OCI-LY1 (cell line): Measurements from ENCODE around the gene LYRM2.

Experiments
- H2AFZ ChIP-seq: fragments of 200-600 bp; sonication (generic), shearing (Covaris generic); 2 replicates; pipeline ENCODE4 v1.6.0; 2014; ENCODE audit warnings: antibody characterized with exemption, mild to moderate bottlenecking, low read length
- H3F3A ChIP-seq: fragments of 200-600 bp; sonication (generic), shearing (Covaris generic); 2 replicates; pipeline ENCODE4 v1.6.0; 2014; ENCODE audit warnings: mild to moderate bottlenecking, antibody characterized with exemption, low read length, moderate library complexity; ENCODE audit not compliant: insufficient read depth
- H3K27ac ChIP-seq: fragments of 200-600 bp; sonication (generic); 2 replicates; pipeline ENCODE4 v1.5.1; 2014; ENCODE audit warnings: low read length, mixed run types, mild to moderate bottlenecking, low read depth; ENCODE audit not compliant: poor library complexity, severe bottlenecking
- H3K27me3 ChIP-seq: fragments of 200-600 bp; sonication (generic); 2 replicates; pipeline ENCODE4 v1.6.0; 2014; ENCODE audit warnings: antibody characterized with exemption, mild to moderate bottlenecking, low read length, moderate library complexity; ENCODE audit not compliant: insufficient read depth
- H3K36me3 ChIP-seq: fragments of 200-600 bp; sonication (generic); 2 replicates; pipeline ENCODE4 v1.6.1; 2014; ENCODE audit warnings: mild to moderate bottlenecking, antibody characterized with exemption, low read length, moderate library complexity, mixed read lengths; ENCODE audit not compliant: insufficient read depth
- H3K4me1 ChIP-seq: fragments of 200-600 bp; sonication (generic); 2 replicates; pipeline ENCODE4 v1.5.1; 2014; ENCODE audit warnings: mild to moderate bottlenecking, low read length, moderate library complexity; ENCODE audit not compliant: insufficient read depth, severe bottlenecking
- H3K4me2 ChIP-seq: fragments of 200-600 bp; sonication (generic), shearing (Covaris generic); 2 replicates; pipeline ENCODE4 v1.6.1; 2014; ENCODE audit warnings: low read length
- H3K4me3 ChIP-seq: fragments of 200-600 bp; sonication (generic); 2 replicates; pipeline ENCODE4 v1.5.1; 2014; ENCODE audit warnings: low read length, low read depth, mild to moderate bottlenecking, mixed read lengths; ENCODE audit not compliant: poor library complexity, severe bottlenecking
- H3K79me2 ChIP-seq: fragments of 200-600 bp; shearing (Covaris generic); 2 replicates; pipeline ENCODE4 v1.6.1; 2016; ENCODE audit warnings: mixed run types, low read length, mixed read lengths; ENCODE audit not compliant: insufficient read depth
- H3K9ac ChIP-seq: fragments of 200-600 bp; sonication (generic), shearing (Covaris generic); 2 replicates; pipeline ENCODE4 v1.6.1; 2014; ENCODE audit warnings: mild to moderate bottlenecking, low read length, mixed read lengths
- H3K9me2 ChIP-seq: fragments of 200-600 bp; sonication (generic), shearing (Covaris generic); 2 replicates; pipeline ENCODE4 v1.6.1; 2014; ENCODE audit warnings: low read depth, mild to moderate bottlenecking, low read length, mixed read lengths
- H3K9me3 ChIP-seq: fragments of 200-600 bp; shearing (Covaris generic); 2 replicates; pipeline ENCODE4 v1.6.1; 2014; ENCODE audit warnings: low read length, mixed read lengths
- H4K20me1 ChIP-seq: fragments of 200-600 bp; sonication (generic), shearing (Covaris generic); 2 replicates; pipeline ENCODE4 v1.6.0; 2016; ENCODE audit warnings: mild to moderate bottlenecking, low read length; ENCODE audit not compliant: insufficient read depth
- EZH2 ChIP-seq: fragments of 200-600 bp; sonication (generic), shearing (Covaris generic); IDR thresholded peaks from 2 replicates; pipeline ENCODE4 v1.8.0; 2017; ENCODE audit warnings: borderline replicate concordance, mixed run types, mild to moderate bottlenecking, antibody characterized with exemption, low read length, moderate library complexity, mixed read lengths
- TF ChIP-seq, protein P1 (sequence below): fragments of 200-600 bp; sonication (generic), shearing (Covaris generic); IDR thresholded peaks from 2 replicates; pipeline ENCODE4 v1.5.1; 2017; ENCODE audit warnings: mild to moderate bottlenecking, antibody characterized with exemption, low read length, moderate library complexity, mixed read lengths

LYRM2 gene

DNA sequence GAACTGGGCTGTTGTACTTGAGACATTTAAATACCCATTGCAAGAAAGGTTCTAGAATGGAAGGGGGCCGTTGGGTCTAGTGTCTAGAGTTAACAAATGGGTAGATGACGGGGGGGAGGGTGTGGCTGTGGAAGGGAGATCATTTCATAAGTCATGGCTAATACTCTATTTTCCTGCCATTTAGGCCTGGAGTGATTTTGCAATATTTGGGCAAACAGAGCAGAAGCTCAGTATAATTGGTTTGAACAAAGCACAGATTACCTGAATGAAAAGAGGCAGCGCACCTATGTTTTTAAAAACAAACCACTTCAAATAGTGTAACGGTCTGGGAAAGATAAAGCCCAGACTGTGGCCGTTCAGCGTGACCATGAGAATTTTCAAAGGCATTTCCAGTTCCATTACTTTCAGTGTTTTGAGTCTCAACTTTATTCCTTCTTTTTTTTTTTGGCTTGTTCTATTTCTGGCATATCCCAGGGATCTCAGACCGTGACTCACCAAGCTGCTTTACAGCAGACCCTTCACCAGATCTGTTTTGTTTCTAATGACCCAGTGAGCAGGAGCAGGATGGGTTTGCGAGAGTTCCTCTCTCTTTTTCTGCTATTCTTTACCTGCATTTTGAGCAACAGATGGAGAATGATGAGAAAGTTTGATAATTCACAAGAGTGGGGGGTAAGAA, 73.7 kb downstream of the LYRM2 start:
- Histone ChIP-seq H3K9ac (no peak overlapping the region), H3K79me2 (no peaks in the 10 kb centered on the region), H3K27me3 (0 out of 2 replicates have a peak, but pooled peaks cover 6% of the 10 kb centered on the region), H3K4me3 (no peak overlapping the region), H4K20me1 (no peaks in the 10 kb centered on the region), H3K27ac (no peak overlapping the region), H3K9me2 (no peaks in the 10 kb centered on the region), H3K4me2 (no peak overlapping the region), H3K36me3 (no peaks in the 10 kb centered on the region), H3K9me3 (no peaks in the 10 kb centered on the region), H3F3A (no peaks in the 10 kb centered on the region), H3K4me1 (no peaks in the 10 kb centered on the region), H2AFZ (no peak overlapping the region)
- TF ChIP-seq EZH2: no peak
- TF ChIP-seq, protein P1, sequence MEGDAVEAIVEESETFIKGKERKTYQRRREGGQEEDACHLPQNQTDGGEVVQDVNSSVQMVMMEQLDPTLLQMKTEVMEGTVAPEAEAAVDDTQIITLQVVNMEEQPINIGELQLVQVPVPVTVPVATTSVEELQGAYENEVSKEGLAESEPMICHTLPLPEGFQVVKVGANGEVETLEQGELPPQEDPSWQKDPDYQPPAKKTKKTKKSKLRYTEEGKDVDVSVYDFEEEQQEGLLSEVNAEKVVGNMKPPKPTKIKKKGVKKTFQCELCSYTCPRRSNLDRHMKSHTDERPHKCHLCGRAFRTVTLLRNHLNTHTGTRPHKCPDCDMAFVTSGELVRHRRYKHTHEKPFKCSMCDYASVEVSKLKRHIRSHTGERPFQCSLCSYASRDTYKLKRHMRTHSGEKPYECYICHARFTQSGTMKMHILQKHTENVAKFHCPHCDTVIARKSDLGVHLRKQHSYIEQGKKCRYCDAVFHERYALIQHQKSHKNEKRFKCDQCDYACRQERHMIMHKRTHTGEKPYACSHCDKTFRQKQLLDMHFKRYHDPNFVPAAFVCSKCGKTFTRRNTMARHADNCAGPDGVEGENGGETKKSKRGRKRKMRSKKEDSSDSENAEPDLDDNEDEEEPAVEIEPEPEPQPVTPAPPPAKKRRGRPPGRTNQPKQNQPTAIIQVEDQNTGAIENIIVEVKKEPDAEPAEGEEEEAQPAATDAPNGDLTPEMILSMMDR: no peak

DNA sequence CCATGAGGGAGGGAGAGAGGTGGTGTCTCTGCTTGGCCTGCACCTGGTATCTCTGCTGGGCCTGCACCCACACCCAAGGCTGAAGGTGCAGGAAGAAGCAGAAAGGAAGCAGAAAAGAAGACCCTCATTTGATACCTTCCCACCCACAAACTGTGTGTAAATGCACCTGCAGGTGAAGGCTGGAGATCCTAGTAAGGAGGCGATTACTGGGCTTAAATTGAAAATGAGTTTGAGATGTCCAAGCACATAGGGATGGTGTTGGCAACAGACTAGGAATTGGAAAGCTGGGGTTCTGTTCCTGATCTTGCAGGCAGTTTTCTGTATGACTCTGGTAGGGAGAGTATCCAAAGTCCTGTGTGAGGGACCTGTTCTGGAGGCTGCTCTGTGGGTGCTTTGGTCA, 74.7 kb downstream of the LYRM2 start:
- 0 out of 2 replicates have a peak, but pooled peaks cover 6% of the 10 kb centered on the region for H3K27me3 ChIP-seq
- H4K20me1 ChIP-seq: no peaks in the 10 kb centered on the region
- H3K36me3 ChIP-seq: no peaks in the 10 kb centered on the region
- H3K27ac ChIP-seq: no peak overlapping the region
- H3K4me3 ChIP-seq: no peak overlapping the region
- no peak for TF ChIP-seq EZH2
- TF ChIP-seq, protein P1: no peak
- no peaks in the 10 kb centered on the region for H3K9me2 ChIP-seq
- no peaks in the 10 kb centered on the region for H3K79me2 ChIP-seq
- no peak overlapping the region for H3K9ac ChIP-seq
- H2AFZ ChIP-seq: no peak overlapping the region
- H3K4me2 ChIP-seq: no peak overlapping the region
- H3K9me3 ChIP-seq: no peaks in the 10 kb centered on the region
- no peaks in the 10 kb centered on the region for H3K4me1 ChIP-seq
- no peaks in the 10 kb centered on the region for H3F3A ChIP-seq

DNA sequence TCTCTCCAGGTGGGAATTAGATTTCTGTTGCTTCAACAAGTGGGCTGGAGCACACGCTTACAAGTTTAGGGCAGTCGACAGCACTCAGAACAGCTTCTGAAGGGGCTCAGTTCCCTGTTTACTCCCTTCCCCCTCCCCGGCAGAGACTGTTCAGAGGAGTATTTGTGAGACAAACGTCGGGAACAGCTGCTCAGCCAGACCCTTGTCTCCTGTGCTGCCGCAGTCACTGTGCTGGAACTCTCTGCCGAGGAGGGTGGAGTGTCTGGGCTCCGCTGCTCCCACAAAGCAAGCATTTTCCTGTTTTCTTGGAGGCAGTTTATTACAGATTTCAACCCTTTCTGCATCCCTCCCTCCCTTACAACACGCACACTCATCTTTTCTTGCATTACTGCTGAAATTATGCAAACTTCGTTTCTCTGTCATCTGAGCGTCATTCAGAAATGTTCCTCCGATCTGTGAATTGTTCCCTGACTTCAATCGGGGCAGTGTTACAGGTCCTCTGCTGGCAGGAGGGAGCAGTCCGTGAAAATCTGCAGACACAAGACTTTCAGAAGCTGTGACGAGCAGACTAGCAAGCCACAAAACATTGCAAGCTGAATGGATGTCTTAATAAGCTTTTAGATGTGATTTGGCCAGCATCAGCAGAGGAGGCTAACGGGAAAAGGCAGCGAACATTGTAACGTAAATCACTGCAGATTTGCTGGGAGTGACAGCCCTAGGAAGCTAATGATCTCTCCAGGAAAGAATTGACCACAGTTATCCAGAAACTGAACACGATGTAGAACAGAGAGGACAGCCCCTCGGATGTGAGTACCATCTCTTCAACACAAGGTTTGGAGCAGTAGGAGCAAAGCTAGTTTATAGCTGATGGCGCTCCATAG, 76.2 kb downstream of the LYRM2 start:
- no peak overlapping the region for H3K27ac ChIP-seq
- H3K9ac ChIP-seq: no peak overlapping the region
- H3K36me3 ChIP-seq: no peaks in the 10 kb centered on the region
- H3K4me3 ChIP-seq: no peak overlapping the region
- H3K27me3 ChIP-seq: 0 out of 2 replicates have a peak, but pooled peaks cover 6% of the 10 kb centered on the region
- TF ChIP-seq, protein P1: no peak
- no peak for TF ChIP-seq EZH2
- no peaks in the 10 kb centered on the region for H3K9me2 ChIP-seq
- H2AFZ ChIP-seq: no peak overlapping the region
- H3K4me2 ChIP-seq: no peak overlapping the region
- no peaks in the 10 kb centered on the region for H3F3A ChIP-seq
- H4K20me1 ChIP-seq: no peaks in the 10 kb centered on the region
- no peaks in the 10 kb centered on the region for H3K9me3 ChIP-seq
- H3K4me1 ChIP-seq: no peaks in the 10 kb centered on the region
- H3K79me2 ChIP-seq: no peaks in the 10 kb centered on the region
